ENCODE measurements around the gene PPP1R37.

PPP1R37 gene

DNA sequence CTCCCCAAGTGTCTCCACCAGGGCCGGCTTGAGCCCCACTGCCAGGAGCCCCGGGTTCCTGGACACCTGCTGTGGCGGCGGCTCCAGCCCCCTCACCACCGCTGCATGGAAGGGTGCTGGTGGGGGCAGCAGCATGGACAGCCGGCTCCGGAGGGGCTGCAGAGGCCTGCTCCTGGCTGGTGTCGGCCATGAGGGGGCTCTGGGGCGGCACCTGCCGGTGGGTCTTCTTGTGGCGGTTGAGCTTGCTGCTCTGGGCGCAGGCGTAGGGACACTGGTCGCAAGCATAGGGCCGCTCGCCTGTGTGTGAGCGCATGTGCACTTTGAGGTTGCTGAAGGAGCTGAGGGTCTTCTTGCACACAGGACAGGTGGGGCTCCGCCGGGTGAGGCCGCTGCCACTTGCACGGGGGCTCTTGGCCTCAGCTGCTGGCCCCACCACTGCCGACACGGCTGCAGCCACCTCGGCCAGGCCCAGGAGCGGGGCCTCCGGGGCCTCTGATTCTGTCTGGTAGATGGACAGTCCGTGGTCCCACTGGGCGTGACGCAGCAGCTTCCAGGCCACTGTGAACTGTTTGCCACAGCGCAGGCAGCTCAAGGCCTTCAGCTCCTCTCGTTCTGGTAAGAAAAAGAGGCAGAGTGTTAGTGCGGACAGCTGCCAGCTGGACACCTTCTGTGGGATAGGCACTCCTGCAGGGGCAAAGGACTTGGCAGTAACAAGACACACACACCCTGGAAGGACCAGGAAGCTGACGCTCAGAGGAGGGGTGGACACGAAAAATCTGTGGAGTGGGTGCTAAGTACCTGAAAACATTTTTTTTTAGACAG, 20.8 kb upstream of the PPP1R37 start:
- H2BK120ac ChIP-seq (ENCODE audit: low read depth, low read length): no peak overlapping the region
- H2BK15ac ChIP-seq (ENCODE audit: low read length): no peak overlapping the region
- H3K27ac ChIP-seq (replicated peaks; ENCODE audit: low read length): no peak overlapping the region
- peaks cover 24 to 42% of the 10 kb centered on the region in 2 donors for H3K36me3 ChIP-seq (replicated peaks in 1 of 2; ENCODE audit: control insufficient read depth in 2 of 2, insufficient read depth in 2 of 2, low read length in 2 of 2)
- peaks cover 6 to 10% of the 10 kb centered on the region in 2 donors for H3K4me1 ChIP-seq (ENCODE audit: control insufficient read depth in 2 of 2, insufficient read depth in 1 of 2, low read depth in 1 of 2, low read length in 2 of 2)
- peak overlapping the region; percentile 80 for H3K23ac ChIP-seq (ENCODE audit: low read depth, low read length, poor library complexity)
- no peak for DNase-seq (ENCODE audit: low spot score)
- H3K18ac ChIP-seq (ENCODE audit: low read length): no peak overlapping the region
- H3K4me3 ChIP-seq (ENCODE audit: low read length in 2 of 2): no peak overlapping the region
- H3K27me3 ChIP-seq (ENCODE audit: control insufficient read depth in 3 of 3, insufficient read depth in 3 of 3, low read depth in 1 of 3, low read length in 3 of 3): peaks cover 5 to 24% (median 16%) of the 10 kb centered on the region in 3 experiments
- H2BK5ac ChIP-seq (ENCODE audit: low read length): no peak overlapping the region
- no peak overlapping the region for H3K9ac ChIP-seq (ENCODE audit: low read depth, low read length, poor library complexity)
- H3K79me1 ChIP-seq (ENCODE audit: low read depth, low read length): peaks cover 6% of the 10 kb centered on the region
- H2BK12ac ChIP-seq (ENCODE audit: low read length): no peak overlapping the region
- no peak overlapping the region for H4K91ac ChIP-seq (ENCODE audit: low read depth, low read length, poor library complexity)
- no peak overlapping the region for H2AK5ac ChIP-seq (ENCODE audit: low read depth, low read length)
- H3K4me2 ChIP-seq (ENCODE audit: insufficient read depth, low read length, poor library complexity, severe bottlenecking): no peak overlapping the region
- H4K8ac ChIP-seq (ENCODE audit: low read depth, low read length): no peak overlapping the region
- no peaks in the 10 kb centered on the region for H3K9me3 ChIP-seq (replicated peaks in 1 of 2; ENCODE audit: control insufficient read depth in 2 of 2, insufficient read depth in 1 of 2, low read depth in 1 of 2, low read length in 2 of 2)
- no peak overlapping the region for H3K14ac ChIP-seq (ENCODE audit: low read length)
- H3K4ac ChIP-seq (ENCODE audit: low read length): no peak overlapping the region
- no CpG with 5 or more reads among the region's 34 CpGs for WGBS, 2 donors (ENCODE audit: extremely low coverage in 2 of 2, insufficient read length in 2 of 2, insufficient replicate concordance in 1 of 2)
- H2AFZ ChIP-seq (ENCODE audit: low read length): no peak overlapping the region

DNA sequence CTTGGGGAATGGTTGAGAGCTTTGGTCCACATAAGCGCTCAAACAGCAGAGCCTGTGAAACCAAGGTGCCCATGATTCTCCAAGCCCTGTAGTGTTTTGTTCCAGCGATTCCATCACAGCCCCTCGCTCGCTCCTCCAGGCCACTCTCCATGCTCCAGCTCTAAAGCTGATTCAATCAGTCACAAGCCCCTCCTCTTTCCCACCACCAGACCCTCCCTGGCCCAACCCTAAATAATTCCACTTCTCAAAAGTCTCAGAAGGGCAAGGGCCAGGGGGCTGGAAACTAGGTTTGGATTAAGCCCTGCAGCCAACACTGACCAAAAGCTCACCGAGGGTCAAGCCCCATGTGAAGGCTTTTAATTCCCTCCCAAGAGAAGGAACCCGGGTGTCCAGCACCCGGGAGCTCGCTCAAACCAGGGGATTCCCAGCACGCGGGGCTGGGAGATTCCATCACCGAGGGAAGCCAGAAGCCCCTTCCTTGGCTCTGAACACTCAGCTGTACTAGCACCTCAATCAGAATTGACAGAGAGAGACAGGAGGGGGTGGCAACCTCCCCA, 18.2 kb upstream of the PPP1R37 start:
- H3K4ac ChIP-seq (ENCODE audit: low read length): no peak overlapping the region
- H4K8ac ChIP-seq (ENCODE audit: low read depth, low read length): no peak overlapping the region
- H3K4me3 ChIP-seq (ENCODE audit: low read length in 2 of 2): no peak overlapping the region
- no peak overlapping the region for H2BK120ac ChIP-seq (ENCODE audit: low read depth, low read length)
- H2AK5ac ChIP-seq (ENCODE audit: low read depth, low read length): peak overlapping the region; percentile 73
- no peaks in the 10 kb centered on the region for H3K9me3 ChIP-seq (replicated peaks in 1 of 2; ENCODE audit: control insufficient read depth in 2 of 2, insufficient read depth in 1 of 2, low read depth in 1 of 2, low read length in 2 of 2)
- H3K36me3 ChIP-seq (replicated peaks in 1 of 2; ENCODE audit: control insufficient read depth in 2 of 2, insufficient read depth in 2 of 2, low read length in 2 of 2): peaks cover 8 to 18% of the 10 kb centered on the region in 2 donors
- H3K27ac ChIP-seq (replicated peaks; ENCODE audit: low read length): no peak overlapping the region
- WGBS, 2 donors (ENCODE audit: extremely low coverage in 2 of 2, insufficient read length in 2 of 2, insufficient replicate concordance in 1 of 2): no CpG with 5 or more reads among the region's 11 CpGs
- no peak overlapping the region for H2BK15ac ChIP-seq (ENCODE audit: low read length)
- no peak overlapping the region for H3K18ac ChIP-seq (ENCODE audit: low read length)
- H3K4me1 ChIP-seq (ENCODE audit: control insufficient read depth in 2 of 2, insufficient read depth in 1 of 2, low read depth in 1 of 2, low read length in 2 of 2): peaks cover 8 to 10% of the 10 kb centered on the region in 2 donors
- no peak overlapping the region for H2BK5ac ChIP-seq (ENCODE audit: low read length)
- no peak overlapping the region for H2BK12ac ChIP-seq (ENCODE audit: low read length)
- peak; percentile 20 for DNase-seq (ENCODE audit: low spot score)
- no peak overlapping the region for H3K4me2 ChIP-seq (ENCODE audit: insufficient read depth, low read length, poor library complexity, severe bottlenecking)
- no peak overlapping the region for H3K14ac ChIP-seq (ENCODE audit: low read length)
- no peak overlapping the region for H4K91ac ChIP-seq (ENCODE audit: low read depth, low read length, poor library complexity)
- peaks cover 5 to 27% (median 20%) of the 10 kb centered on the region in 3 experiments for H3K27me3 ChIP-seq (ENCODE audit: control insufficient read depth in 3 of 3, insufficient read depth in 3 of 3, low read depth in 1 of 3, low read length in 3 of 3)
- peak overlapping the region; percentile 58 for H2AFZ ChIP-seq (ENCODE audit: low read length)
- no peak overlapping the region for H3K9ac ChIP-seq (ENCODE audit: low read depth, low read length, poor library complexity)
- no peak overlapping the region for H3K23ac ChIP-seq (ENCODE audit: low read depth, low read length, poor library complexity)
- H3K79me1 ChIP-seq (ENCODE audit: low read depth, low read length): peaks cover 5% of the 10 kb centered on the region

DNA sequence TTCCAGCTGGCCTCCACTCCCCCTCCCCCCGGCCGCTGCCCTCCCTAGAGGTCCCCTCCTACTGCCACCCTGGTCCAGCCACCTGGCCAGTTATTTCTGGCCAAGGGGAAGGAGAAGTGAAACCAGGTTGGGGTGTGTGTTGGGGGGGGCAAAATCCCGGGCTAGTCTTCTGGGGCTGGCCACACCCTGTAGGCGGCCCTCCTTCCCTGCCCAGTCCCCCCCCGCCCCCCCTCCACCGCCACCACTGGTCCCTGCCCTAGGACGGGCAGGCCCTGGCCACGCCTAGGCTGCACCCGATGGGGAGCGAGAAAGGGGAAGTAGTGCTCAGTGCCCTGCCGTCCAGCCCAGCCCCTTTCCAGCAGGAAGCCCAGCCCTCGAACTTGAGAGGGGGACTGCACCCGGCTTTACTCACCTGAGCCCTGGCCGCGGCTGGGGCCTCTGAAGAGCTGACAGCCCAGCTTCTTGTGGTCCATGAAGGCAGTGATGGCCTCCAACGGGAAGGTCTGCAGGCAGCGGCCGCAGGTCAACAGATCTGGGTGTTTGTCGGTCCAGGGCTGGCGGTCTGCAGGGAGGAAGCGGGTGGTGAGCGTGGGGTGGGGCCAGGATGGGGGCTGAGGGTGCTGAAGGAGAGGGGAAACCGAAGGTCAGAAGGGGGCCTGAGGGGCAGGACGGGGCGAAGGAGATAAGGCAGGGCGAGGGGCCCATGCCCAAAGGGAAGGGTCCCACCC, 17.5 kb upstream of the PPP1R37 start:
- H4K91ac ChIP-seq (ENCODE audit: low read depth, low read length, poor library complexity): no peak overlapping the region
- H3K27ac ChIP-seq (replicated peaks; ENCODE audit: low read length): no peak overlapping the region
- peaks cover 6% of the 10 kb centered on the region for H3K79me1 ChIP-seq (ENCODE audit: low read depth, low read length)
- no peak for DNase-seq (ENCODE audit: low spot score)
- H2BK15ac ChIP-seq (ENCODE audit: low read length): peak overlapping the region; percentile 96
- no peak overlapping the region for H2BK5ac ChIP-seq (ENCODE audit: low read length)
- peaks cover 3 to 11% of the 10 kb centered on the region in 2 donors for H3K36me3 ChIP-seq (replicated peaks in 1 of 2; ENCODE audit: control insufficient read depth in 2 of 2, insufficient read depth in 2 of 2, low read length in 2 of 2)
- peaks cover 5 to 27% (median 20%) of the 10 kb centered on the region in 3 experiments for H3K27me3 ChIP-seq (ENCODE audit: control insufficient read depth in 3 of 3, insufficient read depth in 3 of 3, low read depth in 1 of 3, low read length in 3 of 3)
- H2BK120ac ChIP-seq (ENCODE audit: low read depth, low read length): no peak overlapping the region
- H3K18ac ChIP-seq (ENCODE audit: low read length): peak overlapping the region; percentile 74
- peak overlapping the region; percentile 98 for H3K23ac ChIP-seq (ENCODE audit: low read depth, low read length, poor library complexity)
- peaks cover 13 to 14% of the 10 kb centered on the region in 2 donors for H3K4me1 ChIP-seq (ENCODE audit: control insufficient read depth in 2 of 2, insufficient read depth in 1 of 2, low read depth in 1 of 2, low read length in 2 of 2)
- H3K9ac ChIP-seq (ENCODE audit: low read depth, low read length, poor library complexity): peak overlapping the region; percentile 60
- H3K9me3 ChIP-seq (replicated peaks in 1 of 2; ENCODE audit: control insufficient read depth in 2 of 2, insufficient read depth in 1 of 2, low read depth in 1 of 2, low read length in 2 of 2): no peaks in the 10 kb centered on the region
- WGBS, 2 donors (ENCODE audit: extremely low coverage in 2 of 2, insufficient read length in 2 of 2, insufficient replicate concordance in 1 of 2): no CpG with 5 or more reads among the region's 26 CpGs
- H4K8ac ChIP-seq (ENCODE audit: low read depth, low read length): no peak overlapping the region
- peak overlapping the region; percentile 58 for H2BK12ac ChIP-seq (ENCODE audit: low read length)
- no peak overlapping the region for H3K4ac ChIP-seq (ENCODE audit: low read length)
- H3K4me2 ChIP-seq (ENCODE audit: insufficient read depth, low read length, poor library complexity, severe bottlenecking): peak overlapping the region; percentile 77
- H2AK5ac ChIP-seq (ENCODE audit: low read depth, low read length): peak overlapping the region; percentile 73
- H3K4me3 ChIP-seq (ENCODE audit: low read length in 2 of 2): peak overlapping the region in 1 of 2 donors; percentile 69
- H2AFZ ChIP-seq (ENCODE audit: low read length): peak overlapping the region; percentile 86
- H3K14ac ChIP-seq (ENCODE audit: low read length): no peak overlapping the region
